SK-N-SH treated with all-trans-retinoic acid at 6 μM for 48 hours (cell line): Measurements from ENCODE around the gene TPP2.

Source experiments
- ESRRG ChIP-seq: fragments of 250-450 bp; sonication (Bioruptor Pico); IDR thresholded peaks from 2 replicates; pipeline ENCODE4 v1.6.1; 2021; ENCODE audit warnings: mild to moderate bottlenecking
- GLIS3 ChIP-seq: fragments of 250-450 bp; sonication (Bioruptor Pico); IDR thresholded peaks from 2 replicates; pipeline ENCODE4 v1.5.0; 2020; ENCODE audit warnings: mild to moderate bottlenecking, moderate library complexity
- PPARA ChIP-seq: fragments of 250-450 bp; sonication (Bioruptor Pico); IDR thresholded peaks from 2 replicates; pipeline ENCODE4 v1.5.0; 2020; ENCODE audit warnings: mild to moderate bottlenecking, borderline replicate concordance
- TCF4 ChIP-seq: fragments of 250-450 bp; sonication (Bioruptor Pico); IDR thresholded peaks from 2 replicates; pipeline ENCODE4 v1.8.0; 2021; ENCODE audit warnings: mild to moderate bottlenecking, moderate library complexity, borderline replicate concordance
- ZFP3 ChIP-seq: fragments of 250-450 bp; sonication (Bioruptor Pico); IDR thresholded peaks from 2 replicates; pipeline ENCODE4 v1.5.0; 2020; ENCODE audit warnings: mild to moderate bottlenecking, moderate library complexity
- ZFP30 ChIP-seq: fragments of 450-650 bp; formaldehyde crosslinking; IDR thresholded peaks from 2 replicates; pipeline ENCODE4 v1.5.0; 2022; ENCODE audit warnings: mild to moderate bottlenecking, moderate library complexity
- ZNF565 ChIP-seq: fragments of 450-650 bp; formaldehyde crosslinking; conservative IDR thresholded peaks from 2 replicates; pipeline ENCODE4 v1.5.0; 2020; ENCODE audit warnings: low read depth, mild to moderate bottlenecking, moderate library complexity
- ZNF70 ChIP-seq: fragments of 450-650 bp; formaldehyde crosslinking; IDR thresholded peaks from 2 replicates; pipeline ENCODE4 v1.5.0; 2020; ENCODE audit warnings: mild to moderate bottlenecking, moderate library complexity
- TF ChIP-seq, protein P1 (sequence below): fragments of 250-450 bp; sonication (Bioruptor Pico); IDR thresholded peaks from 2 replicates; pipeline ENCODE4 v1.5.1; 2020; ENCODE audit warnings: low read depth, mild to moderate bottlenecking, moderate library complexity

DNA sequence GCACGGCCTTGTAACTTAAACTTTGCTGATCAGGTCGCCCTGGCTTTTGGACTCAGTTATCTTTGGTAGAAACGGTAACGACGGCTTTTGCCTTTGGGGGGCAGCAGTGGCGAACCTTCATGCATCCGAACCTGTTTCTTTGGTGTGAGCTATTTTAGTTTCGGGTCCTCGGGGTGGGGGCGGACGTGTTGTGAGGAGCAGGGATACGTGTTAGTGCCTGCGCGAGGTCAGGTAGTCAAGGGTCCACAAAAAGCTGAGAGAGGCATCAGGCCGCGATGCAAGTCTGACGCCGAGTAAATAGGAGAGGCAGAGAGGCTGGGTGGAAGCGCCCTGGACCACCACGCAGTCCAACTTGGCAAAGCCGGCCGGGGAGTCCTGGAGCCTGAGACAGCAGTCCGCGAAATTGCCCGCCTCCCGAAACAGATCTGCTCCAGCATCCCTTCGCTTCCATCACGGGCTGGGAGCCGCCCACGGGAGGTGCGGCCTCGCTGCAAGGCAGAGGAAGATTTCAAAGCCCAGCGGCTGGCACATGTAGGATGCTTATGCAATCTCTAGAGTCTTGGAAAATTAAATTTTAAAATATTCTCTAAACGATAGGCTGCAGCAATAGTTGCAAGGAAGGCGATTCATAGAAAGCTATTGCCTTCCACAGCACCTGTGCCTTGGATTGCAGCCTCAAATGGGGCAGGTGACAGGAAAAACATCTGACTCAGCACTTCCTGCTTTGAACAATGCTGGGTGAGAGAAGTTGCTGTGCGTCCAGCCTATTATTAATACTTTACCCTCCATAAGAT, 4.6 kb upstream of the TPP2 start:
- TF ChIP-seq ZNF70 (CRISPR knock-in tag) (no peak), PPARA (no peak), ZFP30 (CRISPR knock-in tag) (no peak), ZNF565 (CRISPR knock-in tag) (no peak), GLIS3 (CRISPR knock-in tag) (no peak), TCF4 (CRISPR knock-in tag) (no peak), ESRRG (CRISPR knock-in tag) (no peak), ZFP3 (no peak)
- TF ChIP-seq, protein P1, sequence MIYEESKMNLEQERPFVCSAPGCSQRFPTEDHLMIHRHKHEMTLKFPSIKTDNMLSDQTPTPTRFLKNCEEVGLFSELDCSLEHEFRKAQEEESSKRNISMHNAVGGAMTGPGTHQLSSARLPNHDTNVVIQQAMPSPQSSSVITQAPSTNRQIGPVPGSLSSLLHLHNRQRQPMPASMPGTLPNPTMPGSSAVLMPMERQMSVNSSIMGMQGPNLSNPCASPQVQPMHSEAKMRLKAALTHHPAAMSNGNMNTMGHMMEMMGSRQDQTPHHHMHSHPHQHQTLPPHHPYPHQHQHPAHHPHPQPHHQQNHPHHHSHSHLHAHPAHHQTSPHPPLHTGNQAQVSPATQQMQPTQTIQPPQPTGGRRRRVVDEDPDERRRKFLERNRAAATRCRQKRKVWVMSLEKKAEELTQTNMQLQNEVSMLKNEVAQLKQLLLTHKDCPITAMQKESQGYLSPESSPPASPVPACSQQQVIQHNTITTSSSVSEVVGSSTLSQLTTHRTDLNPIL = no peak
